Measurements from ENCODE around the gene ATP8A2.

DNA sequence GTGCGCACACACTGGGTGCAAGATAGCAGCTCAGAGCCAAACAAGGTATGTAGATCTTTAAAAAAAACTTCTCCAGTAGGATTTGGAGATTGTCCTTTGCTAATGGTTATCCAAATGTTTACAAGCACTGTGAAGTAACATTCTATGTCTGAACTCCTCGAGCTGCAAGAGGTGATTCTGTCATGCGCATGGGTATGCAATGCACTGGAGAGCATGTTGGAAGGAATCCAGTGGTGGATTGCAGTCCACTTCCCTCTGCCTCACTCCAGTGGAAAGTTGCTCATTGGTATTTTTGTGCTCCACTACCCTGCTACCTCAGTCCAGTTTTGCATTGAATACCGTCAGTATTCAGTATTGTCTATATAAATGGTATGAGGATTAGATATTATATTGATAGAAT, 132.1 kb downstream of the ATP8A2 start:
- TF ChIP-seq CTCF (IDR thresholded peaks at IDR 0.05; ENCODE audit: control extremely low read depth in 1 of 3, insufficient read depth in 1 of 3, low read depth in 1 of 3, low read length in 3 of 3) = no peak
- TF ChIP-seq SP1 (IDR thresholded peaks at IDR 0.05; ENCODE audit: low read depth, low read length) = no peak
- TF ChIP-seq SAP30 (IDR thresholded peaks at IDR 0.05; ENCODE audit: insufficient read depth, insufficient replicate concordance, low read length) = no peak
- TF ChIP-seq RNF2 (IDR thresholded peaks at IDR 0.05; ENCODE audit: borderline replicate concordance, low read depth, low read length, missing control alignments, poor library complexity, severe bottlenecking) = no peak
- TF ChIP-seq POLR2A (IDR thresholded peaks at IDR 0.05; ENCODE audit: control extremely low read depth in 1 of 2, low read depth in 2 of 2, low read length in 2 of 2) = no peak
- TF ChIP-seq SIX5 (IDR thresholded peaks at IDR 0.05; ENCODE audit: low read depth, low read length) = no peak
- no peak for TF ChIP-seq TEAD4 (IDR thresholded peaks at IDR 0.05; ENCODE audit: low read depth, low read length)
- TF ChIP-seq KDM5A (IDR thresholded peaks at IDR 0.05; ENCODE audit: low read length) = no peak
- TF ChIP-seq EP300 (IDR thresholded peaks at IDR 0.05; ENCODE audit: borderline replicate concordance in 1 of 2, low read depth in 2 of 2, low read length in 2 of 2) = no peak
- no peak for TF ChIP-seq EZH2 (IDR thresholded peaks at IDR 0.05; ENCODE audit: low read depth, low read length, severe bottlenecking)
- TF ChIP-seq RAD21 (IDR thresholded peaks at IDR 0.05 in 1 of 2, conservative IDR thresholded peaks at IDR 0.05 in 1 of 2; ENCODE audit: low read depth in 2 of 2, low read length in 2 of 2) = no peak
- TF ChIP-seq CHD1 (IDR thresholded peaks at IDR 0.05; ENCODE audit: low read depth, low read length) = no peak

All from H1 (cell line).